CD4-positive, alpha-beta T cell treated with Interleukin-15 for 4 hours (primary cell): ENCODE results near the gene SLC25A4.

ENCODE experiments used
- DNase-seq: peaks from one replicate; pipeline ENCODE4 v3.0.0-alpha.2; 2020; ENCODE audit warnings: low spot score

SLC25A4 gene

DNA sequence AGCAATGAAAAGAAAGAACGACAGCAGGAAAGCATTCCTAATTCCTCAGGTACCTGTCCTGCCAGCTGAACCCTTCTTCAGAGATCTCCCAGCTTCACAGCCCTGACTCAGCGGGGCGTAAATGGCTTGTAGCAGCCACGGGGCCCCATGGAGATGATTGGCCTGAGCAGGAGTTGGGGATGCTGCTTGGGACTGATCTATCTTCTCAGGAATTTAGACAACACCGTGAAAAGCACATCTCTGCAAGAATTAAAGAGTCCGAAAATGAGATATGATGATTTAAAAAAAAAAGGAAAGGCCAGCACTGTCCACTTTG is 22.5 kb upstream of the SLC25A4 start:
- no peak for DNase-seq

DNA sequence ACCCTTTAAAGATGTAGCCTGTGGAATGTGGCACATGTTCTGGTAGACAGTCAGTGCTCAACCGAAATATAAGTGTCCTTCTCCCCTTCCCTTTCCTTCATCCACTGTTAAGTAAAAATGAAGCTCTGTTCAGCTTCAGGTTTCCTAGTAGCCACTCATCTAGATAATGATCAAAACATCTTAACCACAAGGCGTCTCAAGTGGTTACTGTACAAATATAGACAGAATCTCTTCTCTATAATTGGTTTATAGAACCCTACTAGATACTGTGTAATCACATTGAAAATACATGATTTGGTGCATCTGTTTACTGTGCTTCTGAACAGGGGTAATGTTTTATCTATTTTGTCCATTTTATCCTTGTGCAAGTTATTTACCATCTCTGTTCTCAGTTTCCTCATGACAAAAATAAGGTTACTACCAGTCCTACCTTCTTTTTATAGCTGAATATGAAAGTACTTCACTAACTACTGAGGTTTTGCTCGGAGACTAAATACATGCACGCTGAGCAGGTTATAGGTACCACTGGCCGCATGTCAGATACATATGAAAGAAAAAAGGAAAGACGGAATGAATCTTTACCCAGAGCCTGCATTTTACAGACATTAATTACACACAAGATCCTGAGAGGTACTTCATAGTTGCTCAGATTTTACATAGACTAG is 20.3 kb upstream of the SLC25A4 start:
- DNase-seq, result no peak

- no peak for DNase-seq
Measured at GRCh38 chr4:185124006-185124405, 19.1 kb upstream of the SLC25A4 start.

- DNase-seq, result no peak
Measured at GRCh38 chr4:185127021-185127925, 15.8 kb upstream of the SLC25A4 start.

GRCh38 chr4:185128272-185129119 is 14.6 kb upstream of the SLC25A4 start:
- peak; percentile 17 for DNase-seq

GRCh38 chr4:185134307-185134869 is 8.7 kb upstream of the SLC25A4 start:
- DNase-seq, result peak; percentile 60

DNA sequence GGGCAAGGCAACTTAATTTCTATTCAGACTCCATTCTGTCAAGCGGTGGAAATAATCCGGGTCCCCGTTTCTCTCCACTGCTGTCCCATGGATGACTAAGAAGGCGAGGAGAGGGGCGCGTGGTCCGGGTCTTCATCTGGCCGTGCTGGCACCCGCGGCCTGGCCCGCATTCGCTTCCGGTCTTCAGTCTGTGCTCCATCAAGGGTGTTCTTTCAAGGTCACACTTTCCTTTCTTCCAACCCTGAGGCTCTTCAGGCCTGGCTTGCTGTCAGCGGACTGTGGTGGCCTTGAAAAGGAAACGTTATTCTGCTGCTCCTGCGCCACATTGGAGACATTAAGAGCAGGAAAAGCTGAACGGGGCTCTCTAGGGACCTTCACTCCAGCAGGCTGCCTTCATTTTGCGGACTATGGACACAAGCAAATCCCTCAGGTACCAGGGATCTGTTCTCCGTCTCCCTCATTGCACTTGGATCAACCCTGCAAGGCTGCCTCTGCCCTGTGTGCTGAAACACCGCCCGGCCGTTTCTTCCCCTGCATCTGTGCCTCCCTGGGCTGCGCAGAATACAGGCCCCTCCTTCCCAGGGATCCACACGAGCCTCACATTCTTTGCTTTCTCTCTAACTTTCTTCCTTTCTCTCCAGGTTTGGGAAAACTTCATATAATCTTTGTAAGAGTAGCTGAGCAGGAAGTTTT is 5.7 kb upstream of the SLC25A4 start:
- DNase-seq, result no peak

DNA sequence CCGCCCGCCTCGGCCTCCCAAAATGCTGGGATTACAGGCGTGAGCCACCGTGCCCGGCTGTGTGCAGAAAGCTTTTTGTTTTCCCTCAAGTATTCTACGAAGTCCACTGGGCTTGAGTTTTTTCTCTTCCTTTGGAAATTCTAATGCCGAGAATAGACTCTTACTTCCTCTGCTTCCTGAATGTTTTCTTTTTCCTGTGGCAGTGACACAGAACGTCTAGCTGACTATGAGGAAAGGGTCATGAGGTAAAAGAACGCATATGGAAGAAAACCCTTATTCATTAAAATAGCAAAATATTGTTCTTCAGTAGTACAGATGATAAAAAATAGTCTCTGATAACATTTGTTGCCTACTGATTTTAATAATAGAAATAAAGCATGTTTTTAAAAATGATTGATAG is 4.9 kb upstream of the SLC25A4 start:
- no peak for DNase-seq

DNA sequence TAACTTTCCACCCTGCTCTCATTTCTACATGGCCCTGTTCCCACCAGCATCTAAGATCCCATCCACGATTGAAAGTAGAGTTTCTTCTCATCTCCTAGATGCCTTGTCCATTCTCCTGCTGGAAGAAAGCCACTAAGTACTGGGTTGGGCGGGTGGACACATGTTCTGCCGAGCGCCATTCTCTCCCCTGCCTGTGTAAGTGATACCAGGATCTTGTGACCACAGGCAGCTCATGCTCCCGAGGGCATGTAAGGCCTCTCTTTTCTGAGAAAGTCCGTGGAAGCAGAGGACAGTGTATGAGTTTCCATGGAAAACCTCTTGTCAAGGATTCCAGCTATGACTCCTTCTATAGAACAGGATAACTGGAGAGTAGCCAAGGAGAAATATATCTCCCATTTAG is 3.3 kb upstream of the SLC25A4 start:
- DNase-seq, result no peak

DNA sequence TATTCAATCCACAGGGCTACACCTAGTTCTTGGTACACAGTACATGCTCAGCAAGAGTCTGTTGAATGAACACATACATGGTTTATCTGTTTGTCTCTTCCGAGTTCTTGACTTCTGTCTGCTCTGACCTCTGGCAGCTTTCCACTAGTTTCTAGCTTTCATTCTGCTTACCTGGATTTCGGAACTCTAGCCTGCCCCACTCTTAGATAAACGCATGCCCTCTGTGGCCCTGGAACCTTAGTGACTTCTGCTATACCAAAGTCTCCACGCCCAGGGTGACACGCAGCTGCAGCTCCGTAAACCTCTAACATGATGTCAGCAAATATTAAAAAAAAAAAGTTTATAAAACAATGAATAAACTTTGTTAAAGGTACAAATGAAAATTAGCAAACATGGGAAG is 1.3 kb upstream of the SLC25A4 start:
- DNase-seq, result no peak

- no peak for DNase-seq
Measured at GRCh38 chr4:185142564-185142911, 528 bp upstream of the SLC25A4 start.

DNA sequence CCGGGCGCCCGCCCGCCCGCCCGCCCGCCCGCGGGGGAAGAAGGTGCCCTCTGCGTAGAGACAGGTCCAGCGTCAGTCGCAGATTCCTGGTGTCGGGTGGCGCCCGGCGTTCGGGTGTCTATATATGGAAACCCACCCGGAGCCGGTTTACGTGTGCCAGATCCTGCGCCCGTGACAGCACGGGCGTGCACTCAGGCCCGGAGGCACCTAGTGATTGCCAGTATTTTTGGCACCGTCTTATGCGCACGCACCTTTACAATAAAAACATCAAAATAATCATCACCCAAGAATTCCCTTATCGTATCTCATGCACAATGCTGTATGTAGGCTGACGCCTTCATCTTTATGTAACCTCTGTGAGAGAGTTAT is 519 bp downstream of the SLC25A4 start:
- DNase-seq, result peak; percentile 25

- DNase-seq, result no peak
Measured at GRCh38 chr4:185144601-185145240, 1.7 kb downstream of the SLC25A4 start.

DNA sequence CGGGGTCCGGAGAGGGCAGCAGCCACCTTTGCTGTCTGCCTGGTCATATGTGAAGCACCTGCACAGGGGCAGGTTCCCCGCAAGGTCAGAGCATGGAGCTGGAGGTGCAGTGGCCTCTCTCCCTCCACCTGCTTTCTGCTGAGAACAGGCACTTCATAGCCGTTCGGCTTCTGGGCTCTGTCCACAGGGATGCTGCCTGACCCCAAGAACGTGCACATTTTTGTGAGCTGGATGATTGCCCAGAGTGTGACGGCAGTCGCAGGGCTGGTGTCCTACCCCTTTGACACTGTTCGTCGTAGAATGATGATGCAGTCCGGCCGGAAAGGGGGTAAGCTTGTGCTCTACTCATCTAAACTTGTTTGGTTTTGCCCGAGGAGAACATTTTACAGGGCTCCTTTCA is 2.5 kb downstream of the SLC25A4 start:
- no peak for DNase-seq

GRCh38 chr4:185149392-185149791 is 6.3 kb downstream of the SLC25A4 start:
- no peak for DNase-seq

DNA sequence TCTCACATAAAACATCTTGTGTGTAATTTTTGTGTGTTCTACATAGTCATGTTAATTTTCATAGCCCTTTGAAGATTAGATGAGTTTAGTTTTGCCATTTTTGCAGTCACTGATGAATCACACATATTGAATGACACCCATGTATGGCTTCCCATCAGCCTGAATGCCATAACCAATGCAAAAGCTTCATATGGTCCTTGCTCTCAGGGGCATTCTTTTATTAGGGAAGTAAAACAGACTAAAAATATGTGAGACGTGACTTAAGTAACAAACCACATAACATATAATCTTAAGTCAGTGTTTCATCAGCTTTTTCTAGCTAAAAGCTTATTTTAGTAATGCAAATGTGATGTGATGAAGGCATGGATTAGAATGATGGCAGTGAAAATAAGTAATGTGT is 8.2 kb downstream of the SLC25A4 start:
- no peak for DNase-seq

DNA sequence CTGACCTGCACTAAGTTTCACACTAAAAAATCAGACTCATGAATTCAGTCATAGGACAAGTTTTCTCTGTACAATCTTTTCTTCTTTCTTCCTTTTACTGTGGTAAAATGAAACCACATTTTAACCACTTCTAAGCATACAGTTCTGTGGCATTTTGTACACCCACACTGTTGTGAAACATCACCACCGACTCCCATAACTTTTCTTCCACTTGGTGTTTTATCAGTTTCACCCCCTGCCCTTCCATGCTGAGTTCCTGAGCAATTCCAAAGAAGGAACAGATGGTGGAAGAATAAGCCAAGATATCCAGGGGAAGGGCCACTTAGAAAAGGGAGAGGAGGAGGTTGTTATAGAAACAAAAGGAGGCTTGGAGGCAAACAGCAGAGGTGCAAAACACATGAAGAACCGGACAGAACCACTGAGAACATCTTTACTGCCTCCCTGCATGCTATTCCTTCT is 22.6 kb downstream of the SLC25A4 start:
- peak; percentile 52 for DNase-seq

DNA sequence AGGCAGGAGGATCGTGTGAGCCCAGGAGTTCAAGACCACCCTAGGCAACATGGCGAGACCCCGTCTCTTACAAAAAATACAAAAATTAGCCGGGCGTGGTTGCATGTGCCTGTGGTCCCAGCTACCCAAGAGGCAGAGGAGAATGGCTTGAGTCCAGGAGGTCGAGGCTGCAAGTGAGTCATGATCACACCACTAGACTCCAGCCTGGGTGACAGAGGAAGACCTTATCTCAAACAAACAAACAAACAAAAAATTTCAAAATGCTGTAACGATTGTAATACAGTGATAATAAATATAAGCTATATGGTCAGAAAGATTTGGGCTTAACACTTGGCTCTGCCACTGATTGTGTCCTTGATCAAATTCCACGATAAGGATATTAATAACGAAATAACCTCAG is 24.2 kb downstream of the SLC25A4 start:
- DNase-seq, result no peak

GRCh38 chr4:185171373-185172071 is 28.5 kb downstream of the SLC25A4 start:
- no peak for DNase-seq

- DNase-seq, result no peak
Measured at GRCh38 chr4:185179488-185179887, 36.4 kb downstream of the SLC25A4 start.

DNA sequence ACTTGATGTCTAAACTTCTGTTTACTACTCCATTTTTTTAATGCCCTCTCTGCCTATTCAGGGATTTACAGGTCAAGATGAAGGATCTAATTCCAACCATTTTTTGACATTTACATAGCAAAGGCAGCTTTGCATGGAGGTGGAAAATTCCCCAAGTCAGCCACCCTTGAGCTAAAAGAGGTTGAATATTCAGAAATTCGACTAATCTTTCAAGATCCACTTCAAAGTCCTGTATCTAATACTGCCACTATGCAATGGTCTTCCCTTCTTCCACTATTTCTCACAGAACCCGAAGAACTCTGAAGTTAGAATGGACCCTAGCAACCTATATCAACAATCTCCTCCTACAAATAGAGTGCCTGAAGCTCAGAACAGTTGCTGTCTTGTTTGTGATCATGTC is 39.2 kb downstream of the SLC25A4 start:
- no peak for DNase-seq
